Esophagus muscularis mucosa (tissue), 3 donors: ENCODE data around the gene ADCY10.

Experiments used
- POLR2A ChIP-seq: fragments of 450-650 bp; IDR thresholded peaks from one replicate; pipeline ENCODE4 v1.6.1; 2017; ENCODE audit warnings: antibody characterized with exemption, moderate library complexity, mild to moderate bottlenecking, low read depth
- POLR2AphosphoS5 ChIP-seq, 2 donors: sonication (generic); formaldehyde crosslinking; IDR thresholded peaks; one replicate each; pipeline ENCODE4 v1.6.1; 2017; ENCODE audit warnings: antibody characterized with exemption in 2 of 2
- TF ChIP-seq, protein P1 (sequence below), 3 experiments: fragments of 200-600 bp in 2 of 3; fragments of 450-650 bp in 1 of 3; sonication (generic) in 2 of 3; IDR thresholded peaks; one replicate each; pipeline ENCODE4 v1.5.1; 2017 to 2019; ENCODE audit warnings: antibody characterized with exemption in 3 of 3, mild to moderate bottlenecking in 2 of 3, moderate library complexity in 1 of 3

DNA sequence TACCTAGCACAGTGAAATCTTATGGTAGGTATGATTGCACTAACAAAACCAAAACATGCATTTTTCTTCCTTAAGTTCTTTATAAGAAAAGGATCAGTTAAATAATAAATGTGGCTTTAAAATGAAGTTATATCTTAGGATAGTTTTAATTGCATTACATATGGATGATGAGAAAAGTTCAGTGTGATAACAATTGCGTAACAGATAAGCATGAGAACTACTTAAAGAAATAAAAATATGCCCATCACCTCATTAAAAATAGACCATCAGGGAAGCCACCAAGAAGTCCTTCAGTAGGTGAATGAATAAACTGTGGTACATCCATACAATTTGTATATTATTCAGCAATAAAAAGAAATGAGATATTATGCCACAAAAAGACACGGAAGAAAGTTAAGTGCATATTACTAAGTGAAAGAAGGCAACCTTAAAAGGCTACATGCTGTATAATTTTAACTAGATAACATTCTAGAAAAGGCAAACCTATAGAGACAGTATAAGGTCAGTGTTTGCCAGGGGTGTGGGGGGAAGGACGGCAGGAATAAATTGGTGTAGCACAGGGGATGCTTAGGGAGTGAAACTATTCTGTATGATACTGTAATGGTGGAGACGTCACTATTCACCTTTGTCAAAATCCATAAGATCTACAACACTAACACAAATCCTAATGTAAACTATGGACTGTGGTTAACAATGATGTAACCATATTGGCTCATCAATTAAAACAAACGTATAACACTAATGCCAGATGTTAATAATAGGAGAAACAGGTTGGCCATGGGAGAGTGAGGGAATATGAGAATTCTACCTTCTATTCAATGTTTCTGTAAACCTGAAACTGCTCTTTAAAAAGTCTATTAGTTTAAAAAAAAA, 149.2 kb downstream of the ADCY10 start:
- TF ChIP-seq, protein P1, sequence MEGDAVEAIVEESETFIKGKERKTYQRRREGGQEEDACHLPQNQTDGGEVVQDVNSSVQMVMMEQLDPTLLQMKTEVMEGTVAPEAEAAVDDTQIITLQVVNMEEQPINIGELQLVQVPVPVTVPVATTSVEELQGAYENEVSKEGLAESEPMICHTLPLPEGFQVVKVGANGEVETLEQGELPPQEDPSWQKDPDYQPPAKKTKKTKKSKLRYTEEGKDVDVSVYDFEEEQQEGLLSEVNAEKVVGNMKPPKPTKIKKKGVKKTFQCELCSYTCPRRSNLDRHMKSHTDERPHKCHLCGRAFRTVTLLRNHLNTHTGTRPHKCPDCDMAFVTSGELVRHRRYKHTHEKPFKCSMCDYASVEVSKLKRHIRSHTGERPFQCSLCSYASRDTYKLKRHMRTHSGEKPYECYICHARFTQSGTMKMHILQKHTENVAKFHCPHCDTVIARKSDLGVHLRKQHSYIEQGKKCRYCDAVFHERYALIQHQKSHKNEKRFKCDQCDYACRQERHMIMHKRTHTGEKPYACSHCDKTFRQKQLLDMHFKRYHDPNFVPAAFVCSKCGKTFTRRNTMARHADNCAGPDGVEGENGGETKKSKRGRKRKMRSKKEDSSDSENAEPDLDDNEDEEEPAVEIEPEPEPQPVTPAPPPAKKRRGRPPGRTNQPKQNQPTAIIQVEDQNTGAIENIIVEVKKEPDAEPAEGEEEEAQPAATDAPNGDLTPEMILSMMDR (IDR thresholded peaks at IDR 0.05) = no peak
- no peak for TF ChIP-seq POLR2AphosphoS5 (IDR thresholded peaks at IDR 0.05)
- no peak for TF ChIP-seq POLR2A
